GM19467 (cell line): ENCODE results near the gene PLSCR1.
"Not testable (repeated sequence)": the region's sequence is repeated elsewhere in the genome, so short reads cannot be mapped to it uniquely, and the experiment has no call there.

Source experiments
- ATAC-seq: cut with Tn5 transposase; IDR thresholded peaks from one replicate; pipeline ENCODE4 v1.9.1; 2021; ENCODE audit warnings: mild to moderate bottlenecking, moderate library complexity; ENCODE audit not compliant: unreplicated experiment

PLSCR1 gene

GRCh38 chr3:146485297-146485696 is 59.1 kb downstream of the PLSCR1 start:
- no peak for ATAC-seq

GRCh38 chr3:146476094-146476740 is 68.2 kb downstream of the PLSCR1 start:
- ATAC-seq, result no peak

- ATAC-seq, result not testable (repeated sequence)
Measured at GRCh38 chr3:146474976-146475375, 69.4 kb downstream of the PLSCR1 start.

GRCh38 chr3:146473726-146474125 is 70.7 kb downstream of the PLSCR1 start:
- no peak for ATAC-seq

GRCh38 chr3:146472611-146473010 is 71.8 kb downstream of the PLSCR1 start:
- no peak for ATAC-seq

GRCh38 chr3:146471012-146471411 is 73.4 kb downstream of the PLSCR1 start:
- ATAC-seq, result no peak

- ATAC-seq, result no peak
Measured at GRCh38 chr3:146470425-146470990, 73.9 kb downstream of the PLSCR1 start.

- peak; percentile 99 for ATAC-seq
Measured at GRCh38 chr3:146469150-146470017, 75.0 kb downstream of the PLSCR1 start, which contains the start of gene PLSCR2. PLSCR2 (minus strand) TSS chr3:146469561; CDS start chr3:146459904, 9,657 bp downstream.

GRCh38 chr3:146468671-146469149 is 75.7 kb downstream of the PLSCR1 start:
- ATAC-seq, result no peak

- ATAC-seq, result no peak
Measured at GRCh38 chr3:146468234-146468633, 76.2 kb downstream of the PLSCR1 start.

GRCh38 chr3:146466604-146467003 is 77.8 kb downstream of the PLSCR1 start:
- no peak for ATAC-seq

- ATAC-seq, result no peak
Measured at GRCh38 chr3:146465693-146466465, 78.5 kb downstream of the PLSCR1 start.
